KBM-7 (cell line): ENCODE results near the gene TMEM253.

Source experiments
- DNase-seq: peaks from one replicate; pipeline ENCODE4 v3.0.0-alpha.2; 2015
- in situ Hi-C: fragments of 300-500 bp; cut with MboI; formaldehyde crosslinking; loops from 2 replicates; pipeline ENCODE4 v1.14.3; 2020; ENCODE audit warnings: low sequenced_read_pairs, low pct_unique_long_range_greater_than_20kb, mixed read lengths

Gene TMEM253

GRCh38 chr14:21133901-21134300 lies 33.0 kb downstream of the TMEM253 start:
- DNase-seq, result no peak
- in situ Hi-C loops, result no loop called here

- DNase-seq, result no peak
- in situ Hi-C loops, result no loop called here
These were observed 35.2 kb downstream of the TMEM253 start for GRCh38 chr14:21136024-21136423.

- no peak for DNase-seq
- in situ Hi-C loops, result no loop called here
These were observed 41.5 kb downstream of the TMEM253 start for GRCh38 chr14:21142357-21142756.

GRCh38 chr14:21145437-21145836 lies 44.6 kb downstream of the TMEM253 start:
- in situ Hi-C loops, result no loop called here
- no peak for DNase-seq

GRCh38 chr14:21149641-21150367 lies 48.9 kb downstream of the TMEM253 start:
- DNase-seq, result no peak
- in situ Hi-C loops, result no loop called here
